ENCODE measurements around the gene TRAK1.

GRCh38 chr3:42085641-42086376 lies 5.3 kb upstream of the TRAK1 start:
- TF ChIP-seq CTCF (IDR thresholded peaks at IDR 0.05) (no peak), EP300 (IDR thresholded peaks at IDR 0.05) (no peak), POLR2AphosphoS5 (IDR thresholded peaks at IDR 0.05) (no peak)
